Measurements from ENCODE around the gene ZNF248. TPM values are rescaled to one million over a fixed set of nuclear protein-coding genes. Genes with fewer than 3 reads are reported as not detected.

Gene ZNF248
- total and polyA plus RNA-seq, 9 of the 15 experiments (the other 6 are each of a cell fraction or from before 2014, with no cell fraction given), result 4.5 to 16.5 (median 10.2) TPM

DNA sequence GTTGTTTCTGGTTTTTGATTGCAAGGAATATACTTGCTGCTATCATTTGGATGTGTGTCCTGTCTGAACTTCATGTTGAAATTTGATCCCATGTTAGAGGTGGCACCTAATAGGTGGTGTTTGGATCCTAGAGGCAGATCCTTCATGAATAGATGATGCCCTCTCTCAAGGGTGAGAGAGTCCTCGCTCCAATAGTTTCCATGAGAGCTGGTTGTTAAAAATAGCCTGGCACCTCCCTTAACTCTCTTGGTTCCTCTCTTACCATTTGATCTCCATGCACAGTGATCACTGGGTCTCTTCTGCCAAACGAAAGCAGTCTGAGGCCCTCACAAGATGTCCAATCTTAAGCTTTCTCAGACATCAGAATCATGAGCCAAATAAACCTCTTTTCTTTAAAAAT lies 49.0 kb upstream of the ZNF248 start:
- POLR2A ChIA-PET, result no interaction called here
- Histone ChIP-seq H3K27me3 (ENCODE audit: control insufficient read depth in 2 of 2, insufficient read depth in 2 of 2, low read length in 2 of 2) (no peaks in the 10 kb centered on the region), H3K9me1 (ENCODE audit: control insufficient read depth, insufficient read depth, low read length) (no peaks in the 10 kb centered on the region), H3K9me3 (replicated peaks; ENCODE audit: control insufficient read depth, insufficient read depth, low read depth, low read length) (no peaks in the 10 kb centered on the region), H3K9ac (ENCODE audit: insufficient read depth in 1 of 2, low read depth in 2 of 2, low read length in 2 of 2) (no peak overlapping the region), H3K36me3 (ENCODE audit: control insufficient read depth, insufficient read depth, low read length) (no peaks in the 10 kb centered on the region), H3K4me1 (replicated peaks in 1 of 2; ENCODE audit: control insufficient read depth in 2 of 2, insufficient read depth in 2 of 2, low read length in 2 of 2) (no peaks in the 10 kb centered on the region), H4K20me1 (replicated peaks; ENCODE audit: control insufficient read depth, insufficient read depth, low read length) (no peaks in the 10 kb centered on the region), H3K27ac (ENCODE audit: extremely low read depth, low read depth, low read length) (no peak overlapping the region), H3K79me2 (ENCODE audit: control insufficient read depth, insufficient read depth, low read length) (no peaks in the 10 kb centered on the region), H3K4me3 (no peak overlapping the region), H3K4me2 (ENCODE audit: insufficient read depth, low read length) (no peak overlapping the region), H2AFZ (ENCODE audit: low read depth, low read length) (no peak overlapping the region)
- no peak for FAIRE-seq
- in situ Hi-C loops (cut with MboI), result no loop called here
- no peak for ATAC-seq
- no TSS peak for BruUV-seq (replicated peaks)
- CTCF ChIA-PET (ENCODE audit: low intra/inter-chr PET ratio), result no interaction called here
- no peak for DNase-seq (ENCODE audit: extremely low read depth in 1 of 4, low spot score in 3 of 4)
- intact Hi-C loops (cut with micrococcal nuclease), result no loop called here
- no peak for TF ChIP-seq MCM5 (IDR thresholded peaks at IDR 0.05; ENCODE audit: low read depth)
- WGBS (ENCODE audit: insufficient coverage, low coverage, missing lambda C conversion rate), result 3% methylated on average over 2 of the region's 2 CpGs

DNA sequence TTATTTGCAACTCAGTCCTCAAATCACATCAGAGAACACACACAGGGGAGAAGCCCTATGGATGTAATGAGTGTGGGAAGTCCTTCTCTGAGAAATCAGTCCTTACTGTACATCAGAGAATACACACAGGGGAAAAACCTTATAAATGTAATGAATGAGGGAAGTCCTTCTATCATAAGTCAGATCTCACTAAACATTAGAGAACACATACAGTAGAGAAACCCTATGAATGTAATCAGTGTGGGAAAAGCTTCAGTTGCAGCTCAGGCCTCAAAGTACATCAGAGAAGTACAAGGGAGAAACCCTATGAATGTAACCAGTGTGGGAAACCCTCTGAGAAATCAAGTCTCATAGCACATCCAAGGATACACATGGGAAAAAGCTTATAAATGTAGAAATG lies 39.0 kb upstream of the ZNF248 start:
- no peaks in the 10 kb centered on the region for H4K20me1 ChIP-seq (replicated peaks; ENCODE audit: control insufficient read depth, insufficient read depth, low read length)
- H3K4me3 ChIP-seq, result no peak overlapping the region
- no peak overlapping the region for H3K27ac ChIP-seq (ENCODE audit: extremely low read depth, low read depth, low read length)
- H3K9ac ChIP-seq (ENCODE audit: insufficient read depth in 1 of 2, low read depth in 2 of 2, low read length in 2 of 2), result no peak overlapping the region
- no peak overlapping the region for H3K4me2 ChIP-seq (ENCODE audit: insufficient read depth, low read length)
- no peaks in the 10 kb centered on the region for H3K4me1 ChIP-seq (replicated peaks in 1 of 2; ENCODE audit: control insufficient read depth in 2 of 2, insufficient read depth in 2 of 2, low read length in 2 of 2)
- TF ChIP-seq ZNF75A (CRISPR knock-in tag; IDR thresholded peaks at IDR 0.05), result peak; percentile 75
- peak; percentile 39; the same call in 1 of the 2 replicates for TF ChIP-seq TRIM28 (IDR thresholded peaks at IDR 0.05)
- no peak for TF ChIP-seq CHD4 (IDR thresholded peaks at IDR 0.05; ENCODE audit: insufficient read depth, insufficient replicate concordance, low read depth, low read length, poor library complexity, severe bottlenecking)
- ChIA-PET POLR2A (no interaction called here), CTCF (ENCODE audit: low intra/inter-chr PET ratio) (no interaction called here)
- FAIRE-seq (no peak), ATAC-seq (no peak), DNase-seq (ENCODE audit: extremely low read depth in 1 of 4, low spot score in 3 of 4) (no peak)
- intact Hi-C loops (cut with micrococcal nuclease), result no loop called here
- H3K27me3 ChIP-seq (ENCODE audit: control insufficient read depth in 2 of 2, insufficient read depth in 2 of 2, low read length in 2 of 2), result no peaks in the 10 kb centered on the region
- no peaks in the 10 kb centered on the region for H3K36me3 ChIP-seq (ENCODE audit: control insufficient read depth, insufficient read depth, low read length)
- H3K79me2 ChIP-seq (ENCODE audit: control insufficient read depth, insufficient read depth, low read length), result no peaks in the 10 kb centered on the region
- BruUV-seq (replicated peaks), result no TSS peak
- in situ Hi-C loops (cut with MboI), result no loop called here
- H2AFZ ChIP-seq (ENCODE audit: low read depth, low read length), result no peak overlapping the region
- H3K9me3 ChIP-seq (replicated peaks; ENCODE audit: control insufficient read depth, insufficient read depth, low read depth, low read length), result peaks cover 9% of the 10 kb centered on the region; the same call in 1 of the 2 replicates
- H3K9me1 ChIP-seq (ENCODE audit: control insufficient read depth, insufficient read depth, low read length), result no peaks in the 10 kb centered on the region
